Adrenal gland (tissue), 12 donors: ENCODE data around the gene PAXIP1. TPM values are rescaled to one million over a fixed set of nuclear protein-coding genes. Genes with fewer than 3 reads are reported as not detected.

Experiments used
- DNase-seq, 7 donors: peaks; one replicate each; pipeline ENCODE4 v3.0.0-alpha.2; 2019 to 2020
- H3K27ac ChIP-seq, 5 donors: fragments of 200-600 bp; sonication (generic) in 4 of 5; 1 replicate in 3 of 5; 2 replicates in 2 of 5; pipeline versions ENCODE4 v1.5.1 to v1.8.0; 2016 to 2020; ENCODE audit warnings: mild to moderate bottlenecking in 1 of 5
- H3K27me3 ChIP-seq: fragments of 200-600 bp; 2 replicates; pipeline ENCODE4 v1.8.0; 2021
- H3K36me3 ChIP-seq, 2 donors: fragments of 200-600 bp; replicated peaks in 1 of 2; 1 replicate in 1 of 2; 2 replicates in 1 of 2; pipeline versions ENCODE4 v1.5.1 to v1.8.0; 2018 to 2022
- H3K4me1 ChIP-seq, 2 donors: fragments of 200-600 bp; replicated peaks in 1 of 2; 1 replicate in 1 of 2; 2 replicates in 1 of 2; pipeline versions ENCODE4 v1.5.1 to v1.8.0; 2018 to 2021
- H3K4me3 ChIP-seq, 4 donors: fragments of 200-600 bp; sonication (generic) in 3 of 4; one replicate each; pipeline ENCODE4 v1.5.1; 2016 to 2018
- H3K9me3 ChIP-seq, 3 donors: fragments of 200-600 bp; sonication (generic) in 1 of 3; replicated peaks in 1 of 3; 1 replicate in 2 of 3; 2 replicates in 1 of 3; pipeline versions ENCODE4 v1.5.1 to v1.8.0; 2016 to 2021
- POLR2A ChIP-seq, 2 donors: fragments of 450-650 bp; IDR thresholded peaks; one replicate each; pipeline ENCODE4 v1.6.1; 2017; ENCODE audit warnings: antibody characterized with exemption in 2 of 2, mild to moderate bottlenecking in 2 of 2, moderate library complexity in 1 of 2
- WGBS, 4 donors: extraction: QIAGEN DNeasy Blood & Tissue Kit in 2 of 4; methylation state at CpG; one replicate each; pipeline versions ENCODE4 v1.1.5 to v1.1.7; 2013 to 2017; 5-methylcytosine and 5-hydroxymethylcytosine counted together
- intact Hi-C, 2 donors: fragments of 100-400 bp; cut with DNase I; formaldehyde crosslinking; loops; one replicate each; pipeline versions ENCODE4 v1.14.1 to v1.15.0; 2022 to 2023
- polyA plus RNA-seq, 3 donors: library from polyadenylated mRNA; stranded (reverse); fragments of 200-250 nt in 2 of 3; fragments of 350-450 nt in 1 of 3; fragmentation: Illumina TruSeq in 1 of 3; extraction: RNeasy Lipid Tissue Mini Kit (QIAGEN cat#74804) in 1 of 3; gene quantifications; one replicate each; pipeline ENCODE4 v1.2.3, GENCODE V29; 2013 to 2014
- total RNA-seq, 9 donors: library from RNA; depleted of rRNA in 4 of 9; stranded (reverse); fragments of >200 nt in 4 of 9; fragments of 120-200 nt in 1 of 9; fragmentation: NEBNext Ultra II Directional in 1 of 9; extraction: Animal tissue kit (Norgen Biotek cat#: 25700) in 1 of 9; gene quantifications; one replicate each; pipeline versions ENCODE4 v1.1.0 to v1.2.4, GENCODE V29; 2013 to 2023
- TF ChIP-seq, protein P1 (sequence below), 6 experiments: fragments of 450-650 bp in 4 of 6; fragments of 200-600 bp in 2 of 6; sonication (generic) in 1 of 6; IDR thresholded peaks; 1 replicate in 5 of 6; 2 replicates in 1 of 6; pipeline versions ENCODE4 v1.5.1 to v1.8.0; 2016 to 2021; ENCODE audit warnings: antibody characterized with exemption in 6 of 6, mild to moderate bottlenecking in 2 of 6, moderate library complexity in 1 of 6
- donor health status: healthy with polysubstance abuse.
- donor health status: Bipolar disorder and iron deficiency.
- donor health status: DM: yes; HTN: yes; CAD: no.
- donor health status: DM: no; HTN: no; CAD: no.
- donor health status: DM: no; HTN: no; CAD: no.
- donor health status: DM: yes; HTN: yes; CAD: no.

PAXIP1 gene
- total and polyA plus RNA-seq, 12 donors: 4.1 to 11.7 (median 7.8) TPM

DNA sequence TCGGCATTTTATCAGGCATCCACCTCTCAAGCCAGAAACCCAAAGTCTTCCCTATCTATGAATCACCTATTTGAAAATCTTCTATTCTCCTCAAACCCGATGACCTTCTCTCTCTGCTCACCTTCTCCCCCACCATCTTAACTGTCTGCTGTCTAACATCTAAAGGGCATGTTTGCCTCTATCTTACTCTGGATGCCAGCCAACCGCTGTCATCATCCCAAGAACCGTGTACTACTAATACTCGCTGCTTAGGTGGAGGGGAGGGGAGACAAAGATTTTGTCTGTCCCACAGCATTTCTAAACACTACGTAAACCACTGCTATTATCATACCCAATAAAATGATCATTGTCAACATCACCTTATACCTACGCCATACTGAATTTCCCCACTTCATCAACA, 29.5 kb downstream of the PAXIP1 start:
- Histone ChIP-seq H3K9me3 (no peaks in the 10 kb centered on the region), H3K27me3 (no peaks in the 10 kb centered on the region), H3K4me1 (no peaks in the 10 kb centered on the region), H3K36me3 (peaks cover 0 to 5% of the 10 kb centered on the region in 2 donors), H3K4me3 (no peak overlapping the region), H3K27ac (no peak overlapping the region)
- WGBS, 4 donors: 89 to 93% (median 91%) methylated on average over 7 of the region's 7 CpGs
- intact Hi-C loops: no loop called here
- DNase-seq: no peak
- TF ChIP-seq POLR2A (IDR thresholded peaks at IDR 0.05): no peak
- TF ChIP-seq, protein P1, sequence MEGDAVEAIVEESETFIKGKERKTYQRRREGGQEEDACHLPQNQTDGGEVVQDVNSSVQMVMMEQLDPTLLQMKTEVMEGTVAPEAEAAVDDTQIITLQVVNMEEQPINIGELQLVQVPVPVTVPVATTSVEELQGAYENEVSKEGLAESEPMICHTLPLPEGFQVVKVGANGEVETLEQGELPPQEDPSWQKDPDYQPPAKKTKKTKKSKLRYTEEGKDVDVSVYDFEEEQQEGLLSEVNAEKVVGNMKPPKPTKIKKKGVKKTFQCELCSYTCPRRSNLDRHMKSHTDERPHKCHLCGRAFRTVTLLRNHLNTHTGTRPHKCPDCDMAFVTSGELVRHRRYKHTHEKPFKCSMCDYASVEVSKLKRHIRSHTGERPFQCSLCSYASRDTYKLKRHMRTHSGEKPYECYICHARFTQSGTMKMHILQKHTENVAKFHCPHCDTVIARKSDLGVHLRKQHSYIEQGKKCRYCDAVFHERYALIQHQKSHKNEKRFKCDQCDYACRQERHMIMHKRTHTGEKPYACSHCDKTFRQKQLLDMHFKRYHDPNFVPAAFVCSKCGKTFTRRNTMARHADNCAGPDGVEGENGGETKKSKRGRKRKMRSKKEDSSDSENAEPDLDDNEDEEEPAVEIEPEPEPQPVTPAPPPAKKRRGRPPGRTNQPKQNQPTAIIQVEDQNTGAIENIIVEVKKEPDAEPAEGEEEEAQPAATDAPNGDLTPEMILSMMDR (IDR thresholded peaks at IDR 0.05): no peak

DNA sequence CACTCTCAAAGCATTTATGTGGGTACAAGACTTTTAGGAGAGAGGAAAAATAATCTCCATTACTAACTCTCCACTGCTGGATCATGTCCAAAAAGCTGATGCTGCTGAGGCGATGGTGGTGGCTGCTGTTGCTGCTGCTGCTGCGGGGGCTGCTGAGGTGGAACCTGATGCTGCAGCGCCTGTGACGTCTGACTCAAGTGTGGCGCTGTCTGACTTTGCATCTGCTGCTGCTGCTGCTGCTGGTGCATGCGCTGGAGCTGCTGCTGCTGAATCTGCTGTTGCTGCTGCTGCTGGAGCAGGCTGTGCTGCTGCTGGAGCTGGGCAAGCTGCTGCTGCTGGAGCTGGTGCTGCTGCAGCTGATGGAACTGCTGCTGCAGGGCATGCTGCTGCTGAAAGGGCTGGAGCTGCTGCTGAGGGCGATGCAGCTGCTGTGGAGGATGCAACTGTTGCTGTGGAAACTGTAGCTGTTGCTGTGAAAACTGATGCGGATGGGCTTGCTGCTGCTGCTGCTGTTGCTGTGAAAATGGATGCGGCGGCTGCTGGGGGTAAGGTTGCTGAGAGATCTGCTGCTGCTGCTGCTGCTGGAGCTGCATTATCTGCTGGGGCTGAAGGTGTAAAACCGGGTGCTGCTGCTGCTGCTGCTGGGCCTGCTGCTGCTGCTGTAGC, 34.5 kb downstream of the PAXIP1 start:
- DNase-seq: no peak
- Histone ChIP-seq H3K27me3 (no peaks in the 10 kb centered on the region), H3K4me3 (no peak overlapping the region), H3K9me3 (no peaks in the 10 kb centered on the region), H3K27ac (no peak overlapping the region), H3K4me1 (no peaks in the 10 kb centered on the region), H3K36me3 (peaks cover 0 to 20% of the 10 kb centered on the region in 2 donors)
- TF ChIP-seq, protein P1 (IDR thresholded peaks at IDR 0.05): no peak
- no peak for TF ChIP-seq POLR2A (IDR thresholded peaks at IDR 0.05)
- WGBS, 4 donors: 80 to 90% (median 87%) methylated on average over 7 to 11 of the region's 11 CpGs
- intact Hi-C loops: no loop called here

DNA sequence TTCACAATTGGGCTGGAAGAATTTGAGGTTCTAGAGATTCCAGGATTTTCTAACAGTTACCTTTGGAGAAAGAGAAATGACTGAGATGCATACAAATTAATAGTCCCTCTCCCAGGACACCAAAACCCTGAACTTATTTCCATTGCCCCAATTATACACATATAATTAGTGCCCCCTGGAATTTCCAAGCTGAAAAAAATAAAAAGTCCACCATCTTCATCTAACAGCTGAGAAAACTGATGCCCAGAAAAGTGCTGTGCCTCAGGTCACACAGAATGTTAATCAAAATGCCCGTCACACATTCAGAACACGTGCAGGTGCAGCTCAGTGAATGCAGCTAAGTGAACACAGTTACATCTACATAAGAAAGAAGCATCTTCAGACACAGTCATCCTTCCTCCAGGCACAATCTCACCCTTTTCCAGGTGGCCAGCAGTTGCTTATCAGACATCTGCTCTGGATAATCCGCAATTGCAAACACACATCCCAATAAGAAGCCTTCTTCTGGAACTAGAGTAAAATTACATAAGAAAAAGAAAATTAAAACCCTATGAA, 35.4 kb downstream of the PAXIP1 start:
- TF ChIP-seq POLR2A (IDR thresholded peaks at IDR 0.05): no peak
- TF ChIP-seq, protein P1 (IDR thresholded peaks at IDR 0.05): no peak
- WGBS, 4 donors: 86 to 100% (median 95%) methylated on average over 3 of the region's 3 CpGs
- Histone ChIP-seq H3K9me3 (no peaks in the 10 kb centered on the region), H3K36me3 (peaks cover 0 to 29% of the 10 kb centered on the region in 2 donors), H3K27me3 (no peaks in the 10 kb centered on the region), H3K27ac (no peak overlapping the region), H3K4me1 (no peaks in the 10 kb centered on the region), H3K4me3 (no peak overlapping the region)
- no peak for DNase-seq
- intact Hi-C loops: no loop called here

GRCh38 chr7:154965014-154965413, 37.9 kb downstream of the PAXIP1 start:
- no peaks in the 10 kb centered on the region for H3K27me3 ChIP-seq
- peaks cover 0 to 53% of the 10 kb centered on the region in 2 donors for H3K36me3 ChIP-seq
- no peak overlapping the region for H3K27ac ChIP-seq
- intact Hi-C loops: no loop called here
- 77 to 95% (median 88%) methylated on average over 6 of the region's 6 CpGs for WGBS, 4 donors
- H3K4me3 ChIP-seq: no peak overlapping the region
- no peaks in the 10 kb centered on the region for H3K9me3 ChIP-seq
- TF ChIP-seq, protein P1 (IDR thresholded peaks at IDR 0.05): no peak
- TF ChIP-seq POLR2A (IDR thresholded peaks at IDR 0.05): no peak
- no peak for DNase-seq
- H3K4me1 ChIP-seq: no peaks in the 10 kb centered on the region
